ENCODE results near the gene BHMT.

- no peak for TF ChIP-seq CTCF (conservative IDR thresholded peaks at IDR 0.05; ENCODE audit: low read depth in 2 of 2)
- no peak for TF ChIP-seq EZH2phosphoT487 (IDR thresholded peaks at IDR 0.05; ENCODE audit: unreplicated experiment)
- no peak for TF ChIP-seq EZH2 (IDR thresholded peaks at IDR 0.05; ENCODE audit: low read depth, unreplicated experiment)
- no peak for TF ChIP-seq REST (IDR thresholded peaks at IDR 0.05; ENCODE audit: unreplicated experiment)
- no peak for TF ChIP-seq STAT1 (IDR thresholded peaks at IDR 0.05; ENCODE audit: unreplicated experiment)
These were observed 33.8 kb upstream of the BHMT start for GRCh38 chr5:79077680-79078365.

All from GM23338 (cell line).